K562 (cell line): Measurements from ENCODE around the gene DLGAP3. TPM values are rescaled to one million over a fixed set of nuclear protein-coding genes. Genes with fewer than 3 reads are reported as not detected.

Source experiments
- ARHGAP35 ChIP-seq: fragments of 450-650 bp; IDR thresholded peaks from 2 replicates; pipeline ENCODE4 v1.6.1; 2018; ENCODE audit not compliant: partially characterized antibody
- CHD7 ChIP-seq: fragments of 200-600 bp; sonication (generic); IDR thresholded peaks from one replicate; pipeline ENCODE4 v1.6.1; 2012; ENCODE audit warnings: mild to moderate bottlenecking, low read depth, low read length, inconsistent platforms
- EGR1 ChIP-seq: fragments of 450-650 bp; conservative IDR thresholded peaks from 2 replicates; pipeline ENCODE4 v1.6.1; 2017; ENCODE audit warnings: mild to moderate bottlenecking
- FOXK1 ChIP-seq: sonication (generic); formaldehyde crosslinking; IDR thresholded peaks from 2 replicates; pipeline ENCODE4 v1.8.0; 2022; ENCODE audit warnings: missing genetic modification reagents, mild to moderate bottlenecking, borderline replicate concordance
- PCBP1 ChIP-seq: fragments of 200-400 bp; formaldehyde crosslinking; IDR thresholded peaks from 2 replicates; pipeline ENCODE4 v1.6.1; 2018; ENCODE audit warnings: mild to moderate bottlenecking, low read depth, low read length; ENCODE audit not compliant: poor library complexity, severe bottlenecking
- PRDM10 ChIP-seq: fragments of 450-650 bp; IDR thresholded peaks from 2 replicates; pipeline ENCODE4 v1.6.1; 2018; ENCODE audit not compliant: partially characterized antibody
- SRSF3 ChIP-seq: fragments of 200-400 bp; formaldehyde crosslinking; IDR thresholded peaks from 2 replicates; pipeline ENCODE4 v1.6.1; 2016; ENCODE audit warnings: mild to moderate bottlenecking, low read length, moderate library complexity; ENCODE audit not compliant: insufficient read depth
- TGIF2 ChIP-seq: sonication (generic); formaldehyde crosslinking; IDR thresholded peaks from 2 replicates; pipeline ENCODE4 v1.8.1; 2022; ENCODE audit warnings: mild to moderate bottlenecking, missing genetic modification reagents, moderate library complexity
- ZNF174 ChIP-seq: fragments of 250-450 bp; sonication (Bioruptor Pico); IDR thresholded peaks from 2 replicates; pipeline ENCODE4 v1.4.0; 2020; ENCODE audit warnings: mild to moderate bottlenecking
- ZNF280A ChIP-seq: fragments of 450-650 bp; IDR thresholded peaks from 2 replicates; pipeline ENCODE4 v1.6.1; 2018; ENCODE audit warnings: mild to moderate bottlenecking, low read depth; ENCODE audit not compliant: partially characterized antibody
- ZNF444 ChIP-seq: fragments of 250-450 bp; sonication (Bioruptor Pico); IDR thresholded peaks from 2 replicates; pipeline ENCODE4 v1.4.0; 2020; ENCODE audit warnings: mild to moderate bottlenecking, moderate library complexity
- polyA plus RNA-seq, 8 experiments: library from polyadenylated mRNA; depleted of rRNA in 4 of 8; stranded (reverse) in 5 of 8; unstranded in 3 of 8; fragments of >200 nt; fragmentation: Nextera tagmentation in 2 of 8; fragmentation: Illumina TruSeq in 1 of 8; extraction: Ambion mirVana in 2 of 8; extraction: Trizol in 1 of 8; gene quantifications; 2 replicates each; pipeline versions ENCODE4 v1.2.1 to v1.2.3, GENCODE V29; 2011 to 2014; ENCODE audit warnings: inconsistent platforms in 1 of 8, missing spikeins in 1 of 8
- total RNA-seq, 7 experiments: library from RNA; depleted of rRNA in 6 of 7; stranded (reverse); fragments of >200 nt in 6 of 7; fragmentation: Illumina TruSeq in 2 of 7; extraction: Trizol in 2 of 7; gene quantifications; 2 replicates each; pipeline versions ENCODE4 v1.2.1 to v1.2.3, GENCODE V29; 2011 to 2021; ENCODE audit warnings: low replicate concordance in 1 of 7

Gene DLGAP3
- total and polyA plus RNA-seq, 9 of the 15 experiments (the other 6 are each of a cell fraction or from before 2014, with no cell fraction given) = 0.01 to 0.16 (median 0.07) TPM; not detected in 6

- TF ChIP-seq EGR1 = 0 out of 2 replicates have a peak, but pooled peaks have one; percentile 14
- TF ChIP-seq ZNF174 = no peak
- 0 out of 2 replicates have a peak, but pooled peaks have one; percentile 31 for TF ChIP-seq SRSF3
- TF ChIP-seq TGIF2 (CRISPR knock-in tag) = no peak
- no peak for TF ChIP-seq CHD7
- TF ChIP-seq ZNF444 = no peak
- TF ChIP-seq ARHGAP35 = no peak
- TF ChIP-seq PRDM10 = no peak
- TF ChIP-seq FOXK1 (CRISPR knock-in tag) = no peak
- TF ChIP-seq ZNF280A = no peak
- TF ChIP-seq PCBP1 = no peak
Observed at GRCh38 chr1:34858901-34859445, 70.5 kb downstream of the DLGAP3 start (continued).
